Body of pancreas (tissue), 4 donors: ENCODE measurements around the gene NXPH4. TPM values are rescaled to one million over a fixed set of nuclear protein-coding genes. Genes with fewer than 3 reads are reported as not detected.
A peak's percentile ranks its signal among the peaks of the same experiment; 100 is the strongest.

Source experiments
- ATAC-seq: fragments of 150-250 bp; one replicate; pipeline ENCODE4 v1.9.1; 2016
- DNase-seq, 4 donors: peaks; one replicate each; pipeline ENCODE4 v3.0.0-alpha.2; 2019
- H3K27ac ChIP-seq, 4 donors: fragments of 200-600 bp; sonication (generic); 1 replicate in 3 of 4; 2 replicates in 1 of 4; pipeline versions ENCODE4 v1.5.1 to v1.6.1; 2016 to 2019; ENCODE audit warnings: mild to moderate bottlenecking in 1 of 4, mixed read lengths in 1 of 4, moderate library complexity in 1 of 4
- H3K27me3 ChIP-seq, 2 donors: fragments of 200-600 bp; sonication (generic); one replicate each; pipeline ENCODE4 v1.6.0; 2016; ENCODE audit warnings: mild to moderate bottlenecking in 1 of 2
- H3K36me3 ChIP-seq, 2 donors: fragments of 200-600 bp; sonication (generic); replicated peaks in 1 of 2; 2 replicates each; pipeline ENCODE4 v1.5.1; 2016; ENCODE audit warnings: low read depth in 2 of 2; ENCODE audit not compliant: insufficient read depth in 1 of 2
- H3K4me1 ChIP-seq: fragments of 200-600 bp; sonication (generic); one replicate; pipeline ENCODE4 v1.6.0; 2016
- H3K4me3 ChIP-seq, 2 donors: fragments of 200-600 bp; sonication (generic); 1 replicate in 1 of 2; 2 replicates in 1 of 2; pipeline ENCODE4 v1.5.1; 2016 to 2019
- H3K9me3 ChIP-seq, 3 donors: fragments of 200-600 bp; sonication (generic); 1 replicate in 2 of 3; 2 replicates in 1 of 3; pipeline ENCODE4 v1.5.1; 2016
- CTCF ChIP-seq, 7 experiments: fragments of 450-650 bp in 4 of 7; fragments of 200-600 bp in 3 of 7; sonication (generic) in 3 of 7; IDR thresholded peaks; one replicate each; pipeline ENCODE4 v1.5.1; 2016 to 2019; ENCODE audit warnings: antibody characterized with exemption in 7 of 7
- POLR2A ChIP-seq, 3 donors: fragments of 450-650 bp; IDR thresholded peaks; one replicate each; pipeline ENCODE4 v1.6.1; 2016; ENCODE audit warnings: antibody characterized with exemption in 3 of 3, mild to moderate bottlenecking in 2 of 3
- WGBS, 2 donors: methylation state at CpG; one replicate each; pipeline ENCODE4 v1.1.5; 2017; 5-methylcytosine and 5-hydroxymethylcytosine counted together
- intact Hi-C: fragments of 100-400 bp; cut with DNase I; formaldehyde crosslinking; loops from one replicate; pipeline ENCODE4 v1.15.1; 2023
- total RNA-seq, 2 donors: library from RNA; depleted of rRNA; stranded (reverse); fragments of >200 nt; gene quantifications; one replicate each; pipeline ENCODE4 v1.1.0, GENCODE V29; 2016

The NXPH4 gene
- total RNA-seq, 2 donors from 2014 or later, result 2.9 to 4.6 TPM

GRCh38 chr12:57235017-57235727, 18.6 kb downstream of the NXPH4 start:
- 69 to 70% methylated on average over 17 to 26 of the region's 26 CpGs for WGBS, 2 donors
- intact Hi-C loops, result no loop called here
- peaks cover 45% of the 10 kb centered on the region for H3K4me1 ChIP-seq
- H3K27ac ChIP-seq, result no peak overlapping the region
- H3K4me3 ChIP-seq, result no peak overlapping the region
- peak in 1 of 3 donors; percentile 10 for TF ChIP-seq POLR2A (IDR thresholded peaks at IDR 0.05)
- TF ChIP-seq CTCF (IDR thresholded peaks at IDR 0.05), result no peak
- H3K9me3 ChIP-seq, result no peaks in the 10 kb centered on the region
- ATAC-seq, result no peak
- peak in 1 of 4 donors; percentile 50 for DNase-seq
- peaks cover 0 to 10% of the 10 kb centered on the region in 2 donors for H3K27me3 ChIP-seq
- H3K36me3 ChIP-seq, result peaks cover 8 to 12% of the 10 kb centered on the region in 2 donors

GRCh38 chr12:57235728-57236131, 19.1 kb downstream of the NXPH4 start:
- Histone ChIP-seq H3K36me3 (peaks cover 8 to 12% of the 10 kb centered on the region in 2 donors), H3K4me3 (no peak overlapping the region), H3K27ac (no peak overlapping the region), H3K9me3 (no peaks in the 10 kb centered on the region), H3K4me1 (peaks cover 45% of the 10 kb centered on the region), H3K27me3 (peaks cover 0 to 10% of the 10 kb centered on the region in 2 donors)
- DNase-seq (no peak), ATAC-seq (no peak)
- TF ChIP-seq POLR2A (IDR thresholded peaks at IDR 0.05), result no peak
- no peak for TF ChIP-seq CTCF (IDR thresholded peaks at IDR 0.05)
- 75 to 77% methylated on average over 7 to 8 of the region's 8 CpGs for WGBS, 2 donors
- intact Hi-C loops, result no loop called here

- peaks cover 45% of the 10 kb centered on the region for H3K4me1 ChIP-seq
- intact Hi-C loops, result no loop called here
- H3K9me3 ChIP-seq, result no peaks in the 10 kb centered on the region
- TF ChIP-seq CTCF (IDR thresholded peaks at IDR 0.05), result no peak
- no peak for TF ChIP-seq POLR2A (IDR thresholded peaks at IDR 0.05)
- DNase-seq (no peak), ATAC-seq (no peak)
- H3K36me3 ChIP-seq, result peaks cover 8 to 12% of the 10 kb centered on the region in 2 donors
- no peak overlapping the region for H3K4me3 ChIP-seq
- no peak overlapping the region for H3K27ac ChIP-seq
- peaks cover 0 to 13% of the 10 kb centered on the region in 2 donors for H3K27me3 ChIP-seq
- 43 to 58% methylated on average over 22 to 36 of the region's 40 CpGs for WGBS, 2 donors
Measured at GRCh38 chr12:57236201-57236924, 19.8 kb downstream of the NXPH4 start.

- ATAC-seq, result no peak
- no peak overlapping the region for H3K27ac ChIP-seq
- no peak for DNase-seq
- H3K4me3 ChIP-seq, result no peak overlapping the region
- H3K36me3 ChIP-seq, result peaks cover 8 to 12% of the 10 kb centered on the region in 2 donors
- WGBS, 2 donors, result 42 to 46% methylated on average over 9 of the region's 9 CpGs
- no peak for TF ChIP-seq POLR2A (IDR thresholded peaks at IDR 0.05)
- no peak for TF ChIP-seq CTCF (IDR thresholded peaks at IDR 0.05)
- peaks cover 41% of the 10 kb centered on the region for H3K4me1 ChIP-seq
- H3K9me3 ChIP-seq, result no peaks in the 10 kb centered on the region
- H3K27me3 ChIP-seq, result peaks cover 0 to 20% of the 10 kb centered on the region in 2 donors
- intact Hi-C loops, result no loop called here
Measured at GRCh38 chr12:57236925-57237595, 20.5 kb downstream of the NXPH4 start.
